Effector memory CD8-positive, alpha-beta T cell (primary cell): ENCODE data around the gene WDR41.
"Not testable (repeated sequence)": the region's sequence is repeated elsewhere in the genome, so short reads cannot be mapped to it uniquely, and the experiment has no call there.

Source experiments
- ATAC-seq: fragments of 150-1000 bp; cut with Tn5 transposase; replicated peaks from 2 replicates; pipeline ENCODE4 v1.10.0; 2021; ENCODE audit warnings: mild to moderate bottlenecking, moderate library complexity
- DNase-seq, 3 experiments: peaks; one replicate each; pipeline ENCODE4 v3.0.0; 2021
- H3K27ac Mint-ChIP-seq, 2 donors: one replicate each; pipeline ENCODE4 v1.8.0; 2022; ENCODE audit warnings: mild to moderate bottlenecking in 2 of 2, mixed read lengths in 2 of 2, moderate library complexity in 2 of 2
- H3K27me3 Mint-ChIP-seq, 2 donors: one replicate each; pipeline ENCODE4 v1.8.0; 2022; ENCODE audit warnings: mixed read lengths in 2 of 2
- H3K36me3 Mint-ChIP-seq: one replicate; pipeline ENCODE4 v1.8.0; 2022; ENCODE audit warnings: mild to moderate bottlenecking, moderate library complexity, mixed read lengths; ENCODE audit not compliant: insufficient read depth
- H3K4me1 Mint-ChIP-seq, 2 donors: one replicate each; pipeline ENCODE4 v1.8.0; 2022; ENCODE audit warnings: low read depth in 2 of 2, mixed read lengths in 2 of 2
- H3K4me3 Mint-ChIP-seq, 2 donors: one replicate each; pipeline ENCODE4 v1.8.0; 2022; ENCODE audit warnings: mild to moderate bottlenecking in 2 of 2, mixed read lengths in 2 of 2, moderate library complexity in 2 of 2
- H3K9me3 Mint-ChIP-seq, 2 donors: one replicate each; pipeline ENCODE4 v1.8.0; 2022; ENCODE audit warnings: mixed read lengths in 2 of 2

Gene WDR41

DNA sequence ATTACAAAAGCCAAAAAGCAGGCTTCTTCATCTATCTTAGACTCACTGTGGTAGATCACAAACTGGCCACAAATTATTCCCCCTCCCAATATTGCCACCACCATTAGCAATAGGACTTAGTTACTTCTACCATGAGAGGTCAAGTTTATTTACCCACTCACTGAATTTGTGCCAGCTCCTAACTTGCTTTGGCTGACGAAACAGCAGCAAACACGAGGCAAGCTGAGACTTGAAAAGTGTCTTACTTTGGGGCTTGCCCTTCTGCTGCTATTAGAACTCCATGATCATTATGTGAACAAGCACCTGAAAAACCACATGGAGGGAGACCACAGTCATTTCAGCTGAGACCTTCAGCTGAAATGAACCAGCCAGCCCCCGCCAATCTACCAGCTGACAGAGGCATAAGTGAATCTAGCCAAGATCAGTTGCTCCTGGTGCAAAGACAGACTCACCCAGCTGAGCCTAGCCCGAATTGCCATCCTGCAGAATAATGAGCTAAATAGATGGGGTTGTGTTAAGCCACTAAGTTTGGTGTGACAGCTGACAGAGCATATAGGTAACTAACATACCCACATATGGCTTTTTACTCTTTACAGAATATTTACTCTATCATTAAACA lies 5.7 kb downstream of the WDR41 start:
- no peak for DNase-seq
- Mint-ChIP-seq H3K9me3 (no peaks in the 10 kb centered on the region), H3K27ac (no peak overlapping the region), H3K27me3 (no peaks in the 10 kb centered on the region), H3K4me1 (peaks cover 5 to 9% of the 10 kb centered on the region in 2 donors), H3K36me3 (peaks cover 7% of the 10 kb centered on the region), H3K4me3 (no peak overlapping the region)
- ATAC-seq, result no peak

DNA sequence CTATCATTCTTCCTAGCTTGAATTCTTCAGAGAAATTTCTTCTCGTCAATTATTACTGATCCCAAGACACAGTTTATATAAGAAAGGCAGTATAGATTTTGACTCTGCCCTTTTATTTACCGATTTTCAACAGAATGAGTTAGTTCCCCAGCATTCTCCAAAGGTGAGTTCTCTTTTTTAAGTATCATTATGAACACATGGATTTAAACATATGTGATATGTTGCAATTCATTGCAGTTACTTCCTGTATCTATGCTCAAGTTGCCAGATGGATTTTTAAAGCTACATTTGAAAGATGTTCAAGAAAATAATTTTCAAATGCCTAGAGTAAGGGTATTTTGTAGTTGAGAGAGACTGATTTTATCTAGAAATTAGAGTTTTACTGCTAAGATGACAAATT lies 8.4 kb downstream of the WDR41 start:
- Mint-ChIP-seq H3K4me1 (no peaks in the 10 kb centered on the region), H3K4me3 (no peak overlapping the region), H3K27me3 (no peaks in the 10 kb centered on the region), H3K9me3 (no peaks in the 10 kb centered on the region), H3K27ac (no peak overlapping the region), H3K36me3 (peaks cover 7% of the 10 kb centered on the region)
- ATAC-seq, result no peak
- DNase-seq, result no peak

DNA sequence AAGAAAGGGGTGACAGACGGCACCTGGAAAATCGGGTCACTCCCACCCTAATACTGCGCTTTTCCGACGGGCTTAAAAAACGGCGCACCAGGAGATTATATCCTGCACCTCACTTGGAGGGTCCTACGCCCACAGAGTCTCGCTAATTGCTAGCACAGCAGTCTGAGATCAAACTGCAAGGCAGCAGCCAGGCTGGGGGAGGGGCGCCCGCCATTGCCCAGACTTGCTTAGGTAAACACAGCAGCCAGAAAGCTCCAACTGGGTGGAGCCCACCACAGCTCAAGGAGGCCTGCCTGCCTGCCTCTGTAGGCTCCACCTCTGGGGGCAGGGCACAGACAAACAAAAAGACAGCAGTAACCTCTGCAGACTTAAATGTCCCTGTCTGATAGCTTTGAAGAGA lies 17.1 kb downstream of the WDR41 start:
- not testable (repeated sequence) for H3K27ac Mint-ChIP-seq, DNase-seq, H3K27me3 Mint-ChIP-seq, H3K36me3 Mint-ChIP-seq, H3K4me1 Mint-ChIP-seq, H3K9me3 Mint-ChIP-seq, H3K4me3 Mint-ChIP-seq, ATAC-seq

DNA sequence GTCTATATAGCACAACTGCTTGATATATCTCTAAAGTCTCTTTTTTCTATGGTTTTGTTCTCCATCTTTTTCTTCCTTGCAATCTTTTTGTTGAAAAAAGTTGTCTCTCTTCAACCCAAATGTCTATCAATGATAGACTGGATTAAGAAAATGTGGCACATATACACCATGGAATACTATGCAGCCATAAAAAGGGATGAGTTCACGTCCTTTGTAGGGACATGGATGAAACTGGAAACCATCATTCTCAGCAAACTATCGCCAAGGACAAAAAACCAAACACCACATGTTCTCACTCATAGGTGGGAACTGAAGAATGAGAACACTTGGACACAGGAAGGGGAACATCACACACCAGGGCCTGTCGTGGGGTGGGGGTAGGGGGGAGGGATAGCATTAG lies 23.2 kb downstream of the WDR41 start:
- ATAC-seq, H3K4me3 Mint-ChIP-seq, H3K9me3 Mint-ChIP-seq, H3K36me3 Mint-ChIP-seq, H3K27ac Mint-ChIP-seq, H3K27me3 Mint-ChIP-seq, DNase-seq: not testable (repeated sequence)
- H3K4me1 Mint-ChIP-seq, result peaks cover 6 to 12% of the 10 kb centered on the region in 2 donors

DNA sequence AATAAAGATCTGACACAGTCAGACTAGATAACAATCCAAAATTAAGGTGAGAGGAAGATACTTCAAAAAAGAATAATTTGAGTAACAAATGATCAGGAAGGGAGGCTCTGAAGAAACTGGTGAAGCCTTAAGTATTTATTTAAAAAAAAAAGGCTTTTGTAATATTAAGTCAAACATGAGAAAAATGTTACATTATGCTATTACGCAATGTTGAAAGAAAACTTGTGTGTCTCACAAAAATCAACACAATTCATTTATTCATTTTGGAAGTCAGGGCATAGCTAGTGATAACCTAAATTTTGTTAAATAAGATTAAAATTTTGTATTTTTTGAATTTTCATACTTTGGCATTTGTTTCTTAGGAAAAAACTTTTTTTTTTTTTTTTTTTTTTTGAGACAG lies 28.2 kb downstream of the WDR41 start:
- Mint-ChIP-seq H3K27me3 (no peaks in the 10 kb centered on the region), H3K27ac (no peak overlapping the region), H3K9me3 (no peaks in the 10 kb centered on the region), H3K4me3 (no peak overlapping the region), H3K36me3 (no peaks in the 10 kb centered on the region), H3K4me1 (peaks cover 0 to 2% of the 10 kb centered on the region in 2 donors)
- ATAC-seq, result no peak
- DNase-seq, result no peak

DNA sequence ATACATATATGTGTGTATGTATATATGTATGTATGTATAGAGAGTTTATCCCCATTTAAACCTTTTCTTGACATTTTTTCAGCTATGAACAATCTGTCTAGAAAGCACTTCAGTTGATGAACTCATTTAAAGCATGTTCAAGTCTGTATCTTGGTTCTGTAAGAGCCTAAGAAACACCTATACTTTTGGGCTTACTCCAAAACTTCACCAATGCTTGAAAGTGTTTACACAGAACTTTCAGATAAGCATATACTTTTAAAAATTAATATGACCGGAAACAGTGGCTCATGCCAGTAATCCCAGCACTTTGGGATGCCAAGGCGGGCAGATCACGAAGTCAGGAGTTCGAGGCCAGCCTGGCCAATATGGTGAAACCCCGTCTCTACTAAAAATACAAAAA lies 30.8 kb downstream of the WDR41 start:
- no peak overlapping the region for H3K27ac Mint-ChIP-seq
- no peaks in the 10 kb centered on the region for H3K4me1 Mint-ChIP-seq
- no peak overlapping the region for H3K4me3 Mint-ChIP-seq
- H3K36me3 Mint-ChIP-seq, result peaks cover 2% of the 10 kb centered on the region
- DNase-seq (no peak), ATAC-seq (no peak)
- no peaks in the 10 kb centered on the region for H3K9me3 Mint-ChIP-seq
- no peaks in the 10 kb centered on the region for H3K27me3 Mint-ChIP-seq

DNA sequence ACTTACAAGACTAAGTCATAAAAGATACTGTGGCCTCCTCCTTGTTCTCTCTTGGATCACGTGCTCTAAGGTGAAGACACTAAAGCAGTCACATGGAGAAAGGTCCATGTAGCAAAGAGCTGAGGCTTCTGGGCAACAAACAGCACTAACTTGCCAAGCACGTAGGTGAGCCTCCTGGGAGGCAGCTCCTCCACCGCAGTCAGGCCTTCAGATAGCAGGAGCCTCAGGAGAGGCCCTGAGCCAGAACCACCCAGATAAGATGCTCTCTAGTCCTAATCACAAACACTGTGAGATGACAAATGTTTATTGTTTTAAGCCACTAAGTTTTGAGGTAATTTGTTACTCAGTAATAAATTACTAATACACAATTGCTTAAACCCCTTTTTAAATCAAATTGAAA lies 38.0 kb downstream of the WDR41 start:
- Mint-ChIP-seq H3K27me3 (no peaks in the 10 kb centered on the region), H3K27ac (no peak overlapping the region), H3K36me3 (peaks cover 5% of the 10 kb centered on the region), H3K9me3 (no peaks in the 10 kb centered on the region), H3K4me3 (no peak overlapping the region), H3K4me1 (no peaks in the 10 kb centered on the region)
- DNase-seq, result no peak
- no peak for ATAC-seq

DNA sequence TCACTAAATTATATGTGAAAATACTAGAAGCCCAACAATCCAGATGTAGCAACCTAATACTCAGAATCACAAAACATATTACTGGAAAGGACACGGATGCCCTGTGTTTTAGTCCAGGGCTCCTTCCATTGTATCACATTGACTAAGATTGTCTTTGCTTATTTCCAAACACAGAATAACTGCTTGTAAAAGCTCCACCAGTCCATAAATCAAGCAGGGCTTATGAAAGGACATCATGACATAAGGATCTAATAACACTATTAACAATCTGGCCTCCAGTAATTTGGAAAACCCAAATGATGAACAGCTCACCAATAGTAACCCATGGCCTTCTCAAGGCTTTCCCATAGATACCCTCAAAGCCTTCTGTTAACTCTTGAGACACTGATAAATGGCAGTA lies 39.8 kb downstream of the WDR41 start:
- Mint-ChIP-seq H3K36me3 (peaks cover 10% of the 10 kb centered on the region), H3K4me3 (no peak overlapping the region)

DNA sequence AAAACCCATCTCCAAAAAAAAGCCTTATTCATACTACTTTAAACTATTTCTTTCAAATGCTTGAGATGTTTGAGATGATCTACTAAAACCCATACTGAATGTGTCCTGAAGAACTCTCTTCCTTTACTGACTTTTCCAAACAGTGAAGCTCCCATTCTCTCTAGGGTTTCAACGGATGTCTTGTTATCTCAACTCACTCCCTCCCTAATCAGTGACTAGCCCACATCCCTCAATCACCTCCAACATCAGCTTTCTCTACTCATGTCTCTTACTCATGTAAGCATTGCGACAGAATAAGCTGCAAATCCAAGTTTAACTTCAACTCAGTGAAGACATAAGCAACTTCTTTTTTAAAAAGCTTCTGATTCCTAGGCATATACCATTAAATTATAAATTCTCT lies 42.1 kb downstream of the WDR41 start:
- Mint-ChIP-seq H3K4me3 (no peak overlapping the region), H3K9me3 (no peaks in the 10 kb centered on the region), H3K4me1 (peaks cover 0 to 4% of the 10 kb centered on the region in 2 donors), H3K27ac (no peak overlapping the region), H3K36me3 (peaks cover 12% of the 10 kb centered on the region), H3K27me3 (no peaks in the 10 kb centered on the region)
- DNase-seq, result no peak
- ATAC-seq, result no peak

More for the DNA sequence above, 39.8 kb downstream of the WDR41 start:
- H3K27me3 Mint-ChIP-seq, result no peaks in the 10 kb centered on the region
- DNase-seq (no peak), ATAC-seq (no peak)
- no peak overlapping the region for H3K27ac Mint-ChIP-seq
- H3K4me1 Mint-ChIP-seq, result no peaks in the 10 kb centered on the region
- no peaks in the 10 kb centered on the region for H3K9me3 Mint-ChIP-seq

DNA sequence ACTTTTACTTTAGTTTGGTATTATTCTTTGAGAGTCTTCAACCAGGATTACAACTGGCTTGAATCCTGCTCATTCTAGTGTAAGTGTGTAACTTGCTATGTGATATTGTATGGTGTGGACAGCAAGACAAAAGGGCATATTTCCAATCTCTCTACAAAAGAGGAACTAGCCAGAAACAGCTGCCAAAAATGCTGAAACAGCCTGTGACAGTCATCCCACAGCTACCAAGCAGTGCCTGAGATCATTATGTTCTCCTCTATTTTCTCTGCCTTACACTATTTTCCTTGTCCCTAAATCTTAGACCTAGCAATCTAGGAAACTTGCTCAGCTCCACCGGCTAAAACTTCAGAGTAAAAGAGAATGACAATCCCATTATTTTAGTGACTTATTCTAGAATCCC lies 42.8 kb downstream of the WDR41 start:
- DNase-seq (no peak), ATAC-seq (no peak)
- Mint-ChIP-seq H3K4me1 (peaks cover 0 to 4% of the 10 kb centered on the region in 2 donors), H3K27ac (peak overlapping the region in 1 of 2 donors; percentile 71), H3K36me3 (peaks cover 12% of the 10 kb centered on the region), H3K9me3 (no peaks in the 10 kb centered on the region), H3K4me3 (no peak overlapping the region), H3K27me3 (no peaks in the 10 kb centered on the region)

DNA sequence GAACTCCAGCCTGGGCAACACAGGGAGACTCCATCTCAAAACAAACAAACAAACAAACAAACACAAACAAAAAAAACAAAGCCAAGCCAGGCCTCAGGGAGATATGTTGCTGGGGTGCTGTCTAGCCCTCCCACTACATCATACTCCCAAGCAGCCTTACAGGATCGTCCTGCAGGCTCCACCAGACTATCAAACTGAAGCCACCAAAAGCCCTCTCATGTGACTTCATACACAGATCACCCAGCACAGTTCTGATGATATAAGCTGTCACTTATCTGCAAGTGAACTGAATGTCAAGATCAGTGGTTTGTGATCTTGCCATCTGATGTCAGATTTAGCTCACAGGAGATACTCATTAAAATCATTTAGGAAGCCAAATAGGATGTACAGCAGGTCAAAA lies 43.3 kb downstream of the WDR41 start:
- Mint-ChIP-seq H3K27me3 (no peaks in the 10 kb centered on the region), H3K4me1 (peaks cover 0 to 4% of the 10 kb centered on the region in 2 donors), H3K36me3 (peaks cover 14% of the 10 kb centered on the region), H3K27ac (peak overlapping the region in 1 of 2 donors; percentile 71), H3K9me3 (no peaks in the 10 kb centered on the region), H3K4me3 (no peak overlapping the region)
- ATAC-seq (no peak), DNase-seq (no peak)

DNA sequence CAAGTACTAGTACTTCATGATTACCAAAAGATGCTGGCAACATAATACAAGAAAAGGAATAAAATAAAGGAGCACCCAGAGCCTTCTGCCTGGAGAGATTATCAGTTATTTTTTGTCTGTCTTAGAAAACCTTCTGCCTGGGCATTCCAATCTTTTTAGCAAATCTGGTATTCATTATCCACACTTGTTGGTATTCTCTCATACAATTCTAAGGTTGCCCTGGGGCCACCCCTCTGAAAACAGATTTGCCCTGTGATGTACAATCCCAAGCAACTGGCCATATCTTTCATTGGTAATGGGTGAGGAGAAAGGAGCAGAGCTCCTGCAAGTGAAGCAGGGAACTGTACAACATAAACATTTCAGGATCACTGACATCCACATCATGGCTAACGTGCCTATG lies 47.8 kb downstream of the WDR41 start:
- peaks cover 16% of the 10 kb centered on the region for H3K36me3 Mint-ChIP-seq
- H3K9me3 Mint-ChIP-seq, result no peaks in the 10 kb centered on the region
- DNase-seq, result no peak
- no peak for ATAC-seq
- no peaks in the 10 kb centered on the region for H3K27me3 Mint-ChIP-seq
- H3K4me1 Mint-ChIP-seq, result peaks cover 0 to 4% of the 10 kb centered on the region in 2 donors
- no peak overlapping the region for H3K4me3 Mint-ChIP-seq
- no peak overlapping the region for H3K27ac Mint-ChIP-seq

DNA sequence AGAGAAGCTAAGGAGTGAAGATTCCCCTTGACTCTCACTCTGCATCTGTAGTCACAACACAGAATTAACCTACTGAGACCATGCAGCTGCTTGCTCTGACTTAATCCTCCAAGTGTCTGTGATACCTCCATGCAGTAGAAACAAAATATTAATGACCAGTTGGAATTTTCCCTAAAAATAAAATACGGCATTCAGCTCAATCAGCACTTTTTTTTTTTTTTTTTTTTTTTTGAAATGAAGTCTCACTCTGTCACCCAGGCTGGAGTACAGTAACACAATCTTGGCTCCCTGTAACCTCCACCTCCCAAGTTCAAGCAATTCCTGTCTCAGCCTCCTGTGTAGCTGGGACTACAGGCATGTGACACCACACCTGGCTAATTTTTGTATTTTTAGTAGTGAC lies 48.4 kb downstream of the WDR41 start:
- ATAC-seq (no peak), DNase-seq (no peak)
- no peak overlapping the region for H3K4me3 Mint-ChIP-seq
- peaks cover 16% of the 10 kb centered on the region for H3K36me3 Mint-ChIP-seq
- no peak overlapping the region for H3K27ac Mint-ChIP-seq
- no peaks in the 10 kb centered on the region for H3K27me3 Mint-ChIP-seq
- peaks cover 0 to 4% of the 10 kb centered on the region in 2 donors for H3K4me1 Mint-ChIP-seq
- H3K9me3 Mint-ChIP-seq, result no peaks in the 10 kb centered on the region

DNA sequence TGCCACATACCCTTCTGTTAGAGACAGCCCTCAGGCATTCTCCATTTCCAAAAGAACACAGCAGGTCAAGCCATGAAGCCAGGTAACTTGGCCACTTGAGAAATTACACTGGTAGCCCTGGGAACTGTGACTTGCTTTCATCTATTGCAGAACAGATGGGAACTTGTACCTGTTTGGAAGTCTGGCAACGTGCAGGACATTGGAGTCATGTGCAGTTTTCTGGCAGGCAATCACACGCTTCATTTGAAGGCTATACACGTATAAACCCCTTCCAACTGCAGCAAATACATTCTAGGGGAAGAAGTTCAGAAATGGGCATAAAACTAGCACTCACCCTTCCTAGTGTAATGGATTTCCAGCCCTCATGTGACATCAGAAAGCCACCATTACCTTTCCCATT lies 54.0 kb downstream of the WDR41 start:
- Mint-ChIP-seq H3K27ac (no peak overlapping the region), H3K27me3 (no peaks in the 10 kb centered on the region), H3K9me3 (no peaks in the 10 kb centered on the region), H3K36me3 (peaks cover 13% of the 10 kb centered on the region), H3K4me3 (no peak overlapping the region), H3K4me1 (no peaks in the 10 kb centered on the region)
- DNase-seq, result no peak
- ATAC-seq, result no peak

DNA sequence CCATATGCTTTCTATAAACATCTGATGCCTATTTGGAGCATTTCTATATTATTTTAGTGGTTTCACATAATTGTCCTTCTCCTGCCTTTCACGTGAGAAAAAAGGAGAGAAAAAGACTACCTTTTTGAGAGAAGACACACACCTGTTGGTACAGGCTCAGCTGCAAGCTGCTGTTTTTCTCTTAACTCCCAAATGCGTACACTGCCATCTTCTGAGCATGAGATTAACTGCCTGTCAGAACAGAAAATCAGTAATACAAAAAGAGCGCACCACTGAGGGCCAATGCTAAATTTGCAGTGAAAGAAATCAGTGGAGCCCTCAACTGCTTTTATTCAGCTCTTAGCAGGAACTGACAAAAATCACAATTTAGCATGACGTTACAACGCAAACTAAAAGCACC lies 54.9 kb downstream of the WDR41 start:
- Mint-ChIP-seq H3K4me1 (no peaks in the 10 kb centered on the region), H3K27me3 (no peaks in the 10 kb centered on the region), H3K4me3 (no peak overlapping the region), H3K36me3 (peaks cover 13% of the 10 kb centered on the region), H3K27ac (no peak overlapping the region), H3K9me3 (no peaks in the 10 kb centered on the region)
- ATAC-seq, result no peak
- no peak for DNase-seq
